GM19467 (cell line): Measurements from ENCODE around the gene FAM227A.

Source experiments
- ATAC-seq: cut with Tn5 transposase; IDR thresholded peaks from one replicate; pipeline ENCODE4 v1.9.1; 2021; ENCODE audit warnings: mild to moderate bottlenecking, moderate library complexity; ENCODE audit not compliant: unreplicated experiment

The FAM227A gene

DNA sequence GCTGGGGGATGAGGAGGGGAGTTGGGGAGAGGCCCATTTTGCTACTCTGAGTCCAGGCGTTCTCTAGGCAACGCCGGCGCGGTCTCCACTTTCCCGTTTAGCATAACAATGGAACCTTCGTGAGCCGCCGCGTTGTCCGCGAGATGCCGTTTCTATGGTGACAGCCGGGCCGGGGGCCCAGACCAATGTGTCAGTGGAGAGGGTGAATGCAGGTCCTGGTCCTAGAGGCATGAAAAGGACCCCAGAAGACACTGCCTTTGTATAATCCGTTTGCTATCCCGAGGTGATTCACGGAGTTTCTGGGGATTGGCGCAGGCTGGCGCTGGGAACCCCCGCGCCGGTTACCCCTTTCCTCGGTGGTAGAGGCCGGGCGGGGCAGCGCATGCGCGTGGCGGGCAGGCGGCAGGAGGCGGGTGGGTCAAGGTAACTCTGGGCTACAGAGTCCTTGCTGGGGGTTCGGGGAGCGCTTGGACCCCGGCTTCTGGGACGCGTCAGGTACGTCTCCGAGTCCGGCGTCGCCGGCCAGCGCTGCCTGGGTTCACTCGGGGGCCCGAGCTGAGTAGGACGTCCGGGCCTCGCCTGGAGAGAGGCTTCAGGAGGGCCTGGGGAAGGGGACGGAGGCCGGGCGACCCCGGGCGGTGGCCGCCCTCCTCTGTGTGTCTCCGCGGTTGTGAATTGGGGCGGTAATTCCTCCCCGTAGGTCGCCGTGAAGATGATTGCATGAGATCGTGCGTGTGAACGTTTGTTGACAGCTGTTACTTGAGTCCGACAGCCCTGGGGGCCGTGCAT is at the start of gene FAM227A, which contains the start of gene CBY1:
Gene FAM227A, minus strand, starts transcription at position 137 of the 789 bp plus-strand sequence. CDS start 6,224 bp downstream, outside the sequence.
Gene CBY1, plus strand, starts transcription at position 383 of the 789 bp plus-strand sequence. CDS start 11,417 bp downstream, outside the sequence.
- no peak for ATAC-seq

DNA sequence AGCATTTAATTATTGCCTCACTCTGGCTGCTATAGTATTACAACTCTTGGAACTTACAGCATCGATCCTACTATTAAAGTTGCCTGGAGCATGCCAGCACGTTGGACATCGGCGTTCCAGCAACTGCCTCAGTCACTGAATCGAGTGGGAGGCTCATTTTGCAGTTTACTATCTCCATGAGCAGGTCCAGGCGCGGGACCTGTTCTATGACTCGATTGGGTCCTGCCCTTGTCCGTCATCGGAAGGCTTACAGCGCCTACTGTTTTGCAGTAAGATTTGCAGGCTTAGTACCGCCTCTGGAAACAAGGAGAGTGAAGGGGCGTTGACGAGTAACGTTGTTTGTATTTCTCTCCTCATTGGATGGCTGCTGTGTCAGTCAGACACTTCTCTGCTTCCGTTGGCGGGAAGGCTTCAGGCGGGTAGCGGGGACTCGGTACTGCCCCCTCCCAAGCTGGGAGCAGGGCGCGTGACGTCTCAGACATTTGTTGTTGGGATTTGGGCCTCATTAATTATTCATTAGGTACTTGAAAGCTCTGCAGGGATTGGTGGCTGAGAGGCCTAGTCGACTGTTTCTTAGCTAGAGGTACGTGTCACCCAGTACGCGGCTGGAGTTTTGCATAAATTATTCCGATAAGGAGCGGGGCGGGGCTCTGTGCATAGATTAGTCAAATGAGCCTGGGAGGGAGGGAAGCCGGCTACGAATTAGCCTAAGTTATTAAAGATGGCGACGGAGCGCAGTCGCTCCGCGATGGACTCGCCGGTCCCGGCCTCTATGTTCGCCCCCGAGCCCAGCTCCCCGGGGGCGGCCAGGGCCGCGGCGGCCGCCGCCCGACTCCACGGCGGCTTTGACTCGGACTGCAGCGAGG is 49.3 kb upstream of the FAM227A start, which contains the start of gene GTPBP1:
Gene GTPBP1, plus strand, starts transcription at position 710 of the 866 bp plus-strand sequence. Its CDS starts 12 bp downstream, at position 722.
- ATAC-seq, result peak; percentile 65

DNA sequence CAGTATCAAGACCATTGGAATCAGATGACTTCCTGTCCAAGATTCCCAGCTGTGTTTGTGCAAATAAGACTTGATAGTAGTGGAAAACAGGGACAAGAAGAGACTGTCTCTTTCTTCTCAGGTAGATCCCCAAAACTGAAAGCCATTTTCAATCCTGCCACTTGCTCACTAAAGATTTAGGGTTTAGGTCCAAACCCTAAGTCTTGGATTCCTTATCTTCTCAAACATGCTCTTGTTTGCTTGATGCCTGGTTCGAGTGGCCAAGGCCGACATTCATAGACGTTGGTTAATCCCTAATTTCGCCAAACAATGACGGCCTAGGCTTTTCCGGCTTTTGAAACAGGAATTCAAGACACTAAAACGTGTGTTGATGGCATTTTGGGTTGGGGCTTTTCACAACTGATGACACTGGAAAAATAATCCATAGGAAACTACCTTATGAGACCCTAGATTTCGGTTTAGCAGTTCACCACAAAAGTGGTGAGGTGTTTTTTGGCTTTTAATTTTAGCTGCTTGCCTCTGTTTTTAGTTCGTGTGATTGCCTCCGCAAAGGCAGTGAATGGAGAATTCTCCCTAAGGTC is 48.6 kb upstream of the FAM227A start:
- ATAC-seq, result no peak

DNA sequence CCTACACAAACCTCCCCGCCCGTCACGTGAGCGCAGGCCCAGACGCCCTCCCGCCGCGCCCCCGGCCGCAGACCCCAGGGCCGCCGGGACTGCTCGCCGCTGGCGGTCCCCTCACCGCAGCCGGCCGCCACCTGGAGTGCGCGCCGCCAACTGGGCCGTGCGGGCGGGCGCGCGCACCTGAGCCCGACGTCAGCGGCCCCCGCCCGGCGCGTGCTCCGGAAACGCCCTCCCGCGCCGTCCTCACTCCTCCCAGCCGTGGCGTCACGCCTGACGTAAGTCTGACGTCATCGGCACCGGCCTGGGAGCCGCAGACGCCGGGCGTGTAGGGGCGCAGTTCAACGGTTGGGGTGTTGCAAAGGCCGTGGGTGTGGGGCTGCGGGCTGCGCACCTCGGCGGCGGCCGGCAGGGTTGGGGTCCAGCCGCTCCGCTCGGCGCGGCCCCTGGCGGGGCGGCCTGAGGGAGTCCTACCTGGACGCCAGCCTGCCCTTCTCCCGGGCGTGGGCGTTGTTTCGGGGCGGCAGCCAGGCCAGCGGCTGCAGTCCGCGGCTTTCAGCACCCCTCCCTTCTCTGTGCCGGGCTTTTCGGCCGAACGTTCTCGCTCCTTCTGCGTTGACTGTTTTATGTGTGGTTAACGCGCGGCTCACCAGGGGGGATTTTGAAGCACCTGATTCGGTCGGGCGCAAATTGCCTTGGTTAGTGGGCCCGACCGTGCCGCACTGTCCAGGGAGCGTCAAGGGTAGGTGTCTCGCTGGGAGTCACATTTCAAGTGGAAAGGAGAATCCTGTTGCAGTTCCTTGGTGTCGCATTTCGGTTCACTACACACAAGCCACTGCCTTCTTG is 44.8 kb upstream of the FAM227A start, which contains the start of gene JOSD1:
Gene JOSD1, minus strand, starts transcription at position 155 of the 840 bp plus-strand sequence. CDS start 956 bp downstream, outside the sequence.
- peak; percentile 30 for ATAC-seq

DNA sequence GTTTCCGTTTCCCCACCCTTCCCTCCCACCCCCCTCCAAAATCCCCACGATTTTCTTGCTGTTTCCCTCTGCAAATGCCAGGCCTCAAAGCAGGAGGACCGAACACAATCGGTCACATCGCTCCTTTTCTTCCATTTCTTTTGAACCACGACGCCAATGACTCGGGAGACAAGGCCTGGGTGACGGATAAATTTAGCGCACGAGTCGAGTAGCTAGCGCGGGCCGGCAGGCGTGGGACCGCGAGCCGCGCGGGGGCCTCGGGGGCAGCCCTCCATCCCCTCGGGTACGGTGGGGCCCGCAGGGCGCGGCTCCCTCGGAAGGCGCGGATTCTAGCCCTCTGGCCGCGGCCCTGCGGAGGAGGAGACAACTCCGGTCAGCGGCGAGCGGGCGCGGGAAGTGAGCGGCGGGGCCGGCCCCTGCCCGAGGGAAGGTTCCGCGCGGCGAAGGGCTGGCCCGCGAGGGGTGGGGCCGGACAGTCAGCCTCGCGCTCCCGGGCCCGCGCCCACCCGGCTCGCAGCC is 44.1 kb upstream of the FAM227A start:
- ATAC-seq, result no peak

DNA sequence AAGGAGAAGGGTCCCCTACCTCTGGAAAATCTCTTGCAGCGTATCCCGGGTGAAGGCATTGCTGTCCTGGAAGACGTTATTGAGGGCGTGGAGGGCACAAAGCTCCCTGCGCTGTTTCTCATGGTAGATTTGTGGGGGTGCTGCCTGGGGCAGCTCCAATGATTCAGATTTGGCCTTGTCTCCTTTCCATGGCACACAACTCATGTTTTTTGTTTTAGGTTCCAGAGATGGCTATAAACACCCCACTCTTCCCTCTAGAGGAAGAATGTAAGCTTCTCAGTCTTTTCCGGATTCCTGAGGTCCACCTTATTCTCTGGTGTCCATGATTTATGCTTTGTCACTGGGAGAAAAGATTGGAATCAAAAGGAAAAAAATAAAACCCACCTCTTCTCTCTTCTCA is 43.6 kb upstream of the FAM227A start:
- no peak for ATAC-seq

DNA sequence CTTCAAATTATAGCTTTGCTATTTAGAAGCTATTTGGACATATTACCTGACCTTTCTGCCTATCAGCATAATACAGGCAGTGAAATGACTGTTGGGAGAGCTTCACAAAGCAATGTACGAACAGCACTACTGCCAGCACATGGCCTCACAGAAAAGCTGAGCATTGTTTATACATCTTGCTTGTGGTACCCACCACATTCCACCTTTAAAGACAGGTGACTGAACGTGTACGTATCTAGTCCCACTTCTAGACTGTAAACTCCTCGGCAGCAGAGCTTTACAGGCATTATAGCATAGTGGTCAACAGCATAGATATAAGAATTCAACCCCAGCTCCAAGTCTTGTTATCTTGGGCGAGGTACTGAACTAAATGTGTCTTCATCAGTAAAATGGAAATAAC is 43.0 kb upstream of the FAM227A start:
- no peak for ATAC-seq

DNA sequence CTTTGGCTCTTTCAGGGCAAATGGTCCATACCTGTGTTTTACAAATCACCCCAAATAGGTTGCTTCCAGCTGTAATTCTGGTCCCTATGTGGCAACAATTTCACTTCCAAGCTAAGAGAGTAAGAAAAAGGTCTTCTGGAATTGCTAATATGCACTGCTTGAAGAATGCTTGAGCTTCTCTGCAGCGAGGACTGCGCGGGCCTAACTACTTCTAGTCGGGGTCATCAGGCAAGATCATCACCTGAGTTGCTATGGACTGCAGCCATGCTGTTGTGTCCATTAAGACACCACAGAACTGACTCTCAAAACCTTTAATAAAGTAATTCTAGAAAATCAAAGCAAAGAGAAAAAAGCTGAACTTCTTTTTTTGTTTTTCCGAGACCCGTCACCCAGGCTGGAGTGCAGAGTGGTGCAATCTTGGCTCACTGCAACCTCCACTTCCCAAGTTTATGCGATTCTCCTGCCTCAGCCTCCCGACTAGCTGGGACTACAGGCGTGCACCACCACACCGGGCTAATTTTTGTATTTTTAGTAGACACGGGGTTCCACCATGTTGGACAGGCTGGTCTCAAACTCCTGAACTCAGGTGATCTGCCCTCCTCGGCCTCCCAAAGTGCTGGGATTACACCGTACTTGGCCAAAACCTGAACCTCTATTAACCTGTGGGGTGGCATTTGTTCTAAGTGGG is 42.4 kb upstream of the FAM227A start:
- no peak for ATAC-seq

DNA sequence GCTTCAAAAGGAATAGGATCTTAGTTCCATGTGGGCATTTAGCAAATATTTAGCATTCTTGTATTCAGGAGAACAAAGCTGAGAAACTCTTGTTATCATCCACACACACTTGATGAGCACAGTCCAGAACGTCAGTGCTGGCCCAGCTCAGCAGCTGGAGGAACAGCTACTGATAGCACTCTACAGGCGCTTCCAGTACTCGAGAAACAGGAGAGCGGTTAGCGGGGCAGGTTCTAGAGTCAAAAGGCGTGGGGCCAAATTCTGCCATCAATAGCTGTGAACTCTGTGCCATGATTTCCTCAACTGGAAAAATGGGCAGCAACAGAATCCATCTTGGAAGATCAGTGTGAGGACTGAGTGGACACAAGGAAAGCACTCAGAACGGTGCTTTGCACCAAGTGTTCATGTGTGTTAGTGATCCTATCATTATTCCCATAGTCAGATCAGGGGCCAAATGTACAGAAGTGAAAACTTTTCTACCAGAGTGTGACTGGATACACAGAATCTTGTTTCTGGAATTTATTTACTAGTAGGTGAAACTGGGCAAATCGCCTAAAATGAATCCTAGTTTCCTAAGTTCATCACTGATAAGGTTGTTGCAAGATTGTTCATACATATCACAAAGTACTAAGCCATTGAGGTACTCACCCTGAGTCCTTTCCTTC is 41.4 kb upstream of the FAM227A start:
- no peak for ATAC-seq

DNA sequence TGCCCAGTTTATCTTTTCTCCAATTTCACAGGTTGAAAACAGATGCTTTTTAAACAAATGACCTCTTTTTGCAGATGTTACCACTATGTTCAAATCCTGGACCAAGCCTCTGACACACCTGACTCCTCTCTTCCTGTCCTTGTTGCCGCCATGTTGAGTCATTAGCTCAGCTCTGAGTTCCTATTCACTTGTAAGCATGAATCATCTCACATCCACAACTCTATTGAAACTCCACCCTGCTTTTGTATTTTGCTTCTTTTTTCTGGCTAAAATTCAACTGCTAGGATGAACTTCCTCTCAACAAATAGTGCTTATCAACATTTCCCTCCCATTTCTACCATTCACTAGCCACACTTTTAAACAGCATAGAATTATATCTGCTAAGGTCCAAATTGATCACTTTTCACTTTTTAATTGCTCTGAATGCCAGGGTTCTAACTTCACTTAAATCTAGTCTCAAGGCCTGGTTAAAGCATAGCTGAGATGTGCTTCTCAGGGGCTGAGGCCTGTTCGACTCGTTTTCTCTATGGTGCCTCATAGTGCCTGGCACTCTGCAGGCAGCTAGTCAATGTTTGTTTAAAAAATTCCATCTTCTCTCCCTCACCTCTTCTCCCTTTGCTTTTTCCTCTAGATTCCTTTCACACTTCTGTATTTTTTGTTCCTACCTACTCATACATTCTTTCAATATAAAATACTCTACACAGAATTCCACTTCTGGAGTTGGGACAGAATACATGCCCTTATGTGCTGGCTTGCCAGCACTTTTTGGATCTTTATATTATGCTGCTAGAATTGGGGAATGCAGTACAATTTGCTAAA is 40.6 kb upstream of the FAM227A start:
- ATAC-seq, result no peak

DNA sequence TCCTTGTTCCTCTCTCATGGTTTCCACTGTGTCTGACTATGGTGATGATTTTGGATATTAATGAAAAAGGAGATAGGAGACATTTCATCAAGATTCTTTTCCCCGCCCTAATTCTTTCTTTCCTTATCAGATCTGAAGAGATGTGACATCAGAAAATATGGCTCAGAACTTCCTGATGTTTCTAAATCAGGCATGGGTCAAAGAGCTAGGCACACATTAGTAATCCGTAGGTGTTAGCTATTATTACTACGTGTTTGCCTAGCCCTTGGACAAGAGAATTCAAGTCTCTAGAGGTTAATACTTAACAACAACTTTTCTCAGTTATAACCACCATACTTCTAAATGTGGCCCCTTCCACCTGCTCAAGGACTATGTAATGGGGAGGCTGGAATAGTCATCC is 38.7 kb upstream of the FAM227A start:
- ATAC-seq, result no peak

DNA sequence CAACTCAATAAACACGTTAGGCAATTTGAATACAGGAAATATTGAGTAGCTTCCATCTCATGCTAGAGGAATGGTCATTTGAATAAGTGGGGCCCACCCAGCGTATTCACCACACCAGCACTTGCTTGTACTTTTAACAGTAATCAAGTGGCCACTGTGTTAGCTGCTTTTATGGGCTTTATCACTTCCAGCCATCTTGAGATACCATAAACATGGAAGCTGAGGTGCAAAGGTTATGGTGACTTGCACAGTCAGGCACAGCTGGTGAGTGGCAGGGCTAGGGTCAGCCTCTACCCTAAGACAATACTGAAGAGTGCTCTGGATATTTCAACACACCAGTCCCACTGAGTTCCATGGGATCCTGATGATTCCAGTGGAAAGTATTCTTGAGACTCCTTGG is 37.9 kb upstream of the FAM227A start:
- ATAC-seq, result no peak

DNA sequence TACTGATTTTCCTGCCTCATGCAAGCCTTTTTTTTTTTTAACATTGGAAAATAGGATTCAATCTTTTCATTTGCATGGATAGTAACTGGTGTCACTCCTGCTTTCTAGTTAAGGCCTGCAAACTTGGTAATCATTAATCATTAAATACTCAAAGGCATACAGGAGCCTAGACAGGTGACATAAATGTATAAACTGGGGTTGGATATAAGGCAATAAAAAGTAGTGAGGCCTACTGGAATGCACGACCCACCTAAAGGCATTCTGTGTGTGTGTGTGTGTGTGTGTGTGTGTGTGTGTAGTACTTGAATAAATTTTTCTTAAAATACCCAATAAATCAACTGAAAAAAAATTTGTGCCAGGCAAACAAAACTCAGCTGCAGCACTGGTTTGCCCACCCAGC is 33.5 kb upstream of the FAM227A start:
- ATAC-seq, result no peak

DNA sequence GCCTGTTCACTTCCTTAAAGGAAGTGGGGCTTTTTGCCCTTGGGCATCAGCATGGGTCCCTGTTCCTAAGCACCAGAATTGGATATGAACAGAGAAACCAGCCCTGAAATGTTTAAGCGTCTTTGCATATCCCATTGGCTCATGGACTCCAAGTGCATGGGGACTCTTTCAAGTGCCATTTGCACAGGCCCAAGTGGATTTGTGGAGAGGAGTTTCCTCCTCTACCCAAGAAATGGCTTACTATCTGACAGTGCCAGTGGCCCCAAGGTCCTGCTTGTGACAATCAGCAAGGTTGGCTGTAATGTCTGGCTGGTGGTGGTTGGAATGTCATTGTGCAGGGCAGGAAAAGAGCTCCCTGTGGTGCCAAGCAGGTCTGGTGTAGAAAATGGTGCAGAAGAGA is 29.6 kb upstream of the FAM227A start:
- no peak for ATAC-seq

DNA sequence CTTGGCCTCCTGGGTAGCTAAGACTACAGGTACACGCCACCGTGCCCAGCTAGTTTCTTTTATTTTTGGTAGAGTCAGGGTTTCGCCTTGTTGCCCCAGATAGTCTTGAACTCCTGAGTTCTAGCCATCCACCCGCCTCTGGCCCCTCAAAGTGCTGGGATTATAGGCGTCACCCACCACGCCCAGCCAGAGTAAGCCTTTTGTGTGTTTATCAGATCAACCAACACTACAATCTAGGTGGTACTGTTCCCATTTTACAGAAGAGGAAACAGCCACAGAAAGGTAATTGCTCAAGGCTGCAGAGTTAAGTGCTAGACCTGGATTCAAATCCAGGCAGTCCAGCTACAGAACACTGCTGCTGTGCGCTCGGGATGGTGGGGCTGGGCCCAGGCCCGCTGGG is 28.7 kb upstream of the FAM227A start:
- ATAC-seq, result no peak

DNA sequence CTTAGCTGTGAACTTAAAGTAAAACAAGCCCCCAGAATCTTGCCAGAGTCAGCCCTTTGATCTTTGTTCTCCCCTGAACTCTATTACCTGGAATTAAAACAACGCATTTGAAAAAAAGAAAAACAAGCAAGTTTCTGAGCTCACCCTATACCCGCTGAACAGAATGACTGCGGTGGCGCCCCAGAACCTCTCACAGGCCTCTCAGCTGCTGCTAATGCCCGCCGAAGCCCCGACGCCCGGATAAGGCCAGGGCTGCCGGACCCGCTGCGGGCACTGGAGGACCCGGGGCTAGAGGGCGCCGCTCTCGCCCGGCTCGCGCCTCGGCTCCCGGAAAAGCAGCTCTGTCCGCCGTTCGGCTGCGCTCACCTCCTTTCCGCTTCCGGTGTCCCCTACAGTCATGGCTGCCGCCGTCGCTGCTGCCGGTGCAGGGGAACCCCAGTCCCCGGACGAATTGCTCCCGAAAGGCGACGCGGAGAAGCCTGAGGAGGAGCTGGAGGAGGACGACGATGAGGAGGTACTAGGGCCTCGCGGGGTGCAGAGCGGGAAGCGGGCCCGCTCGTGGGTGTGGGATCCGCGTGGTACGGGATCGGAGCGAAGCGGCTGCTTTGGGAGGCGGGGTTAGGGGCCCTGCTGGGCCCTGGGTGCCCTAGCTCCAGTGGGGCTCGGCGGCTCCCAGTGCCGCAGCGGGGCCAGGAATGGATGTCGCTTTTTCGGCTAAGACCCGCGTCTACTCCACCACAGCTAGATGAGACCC is 25.6 kb upstream of the FAM227A start, which contains the start of gene TOMM22:
Gene TOMM22, plus strand, starts transcription at position 376 of the 754 bp plus-strand sequence. Its CDS starts 22 bp downstream, at position 398.
- ATAC-seq, result peak; percentile 89

DNA sequence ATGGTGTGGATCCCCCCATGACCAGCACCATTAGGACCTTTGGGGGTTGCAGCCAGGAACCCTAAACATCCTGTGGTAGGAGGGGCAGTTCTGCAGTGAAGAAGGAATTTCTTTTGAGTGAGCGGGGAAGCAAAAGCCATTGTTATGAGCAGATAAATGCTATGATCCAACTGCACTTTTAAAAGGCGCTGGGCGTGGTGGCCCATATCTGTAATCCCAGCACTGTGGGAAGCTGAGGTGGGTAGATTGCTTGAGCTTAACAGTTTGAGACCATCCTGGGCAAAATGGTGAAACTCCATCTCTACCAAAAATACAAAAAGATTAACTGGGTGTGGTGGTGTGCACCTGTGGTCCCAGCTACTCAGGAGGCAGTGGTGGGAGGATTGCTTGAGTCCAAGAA is 19.6 kb upstream of the FAM227A start:
- no peak for ATAC-seq
